B cell (primary cell): ENCODE results near the gene SPRY1. TPM values are rescaled to one million over a fixed set of nuclear protein-coding genes. Genes with fewer than 3 reads are reported as not detected.

Source experiments
- ATAC-seq: fragments of 200-7000 bp; cut with Tn5 transposase; one replicate; pipeline ENCODE4 v1.10.0; 2021; ENCODE audit warnings: low read depth, mild to moderate bottlenecking, moderate number of reproducible peaks, moderate library complexity
- CTCF ChIA-PET: fragments of 350-600 bp; sonication (Branson Sonifier 250); formaldehyde crosslinking; loops from one replicate; lab custom pipeline; 2021; ENCODE audit warnings: antibody characterized with exemption, inconsistent platforms; lab: Charles Lee
- POLR2A ChIA-PET: fragments of 350-600 bp; sonication (Branson Sonifier 250); formaldehyde crosslinking; loops from one replicate; lab custom pipeline; 2021; ENCODE audit warnings: antibody characterized with exemption; lab: Charles Lee
- DNase-seq: peaks from one replicate; pipeline ENCODE4 v3.0.0; 2013
- H2AFZ ChIP-seq: 2 replicates; pipeline ENCODE4 v1.6.1; 2012; ENCODE audit warnings: mild to moderate bottlenecking, low read depth, low read length; ENCODE audit not compliant: insufficient read depth, poor library complexity, severe bottlenecking
- H3K27ac ChIP-seq, 2 donors: 1 replicate in 1 of 2; 2 replicates in 1 of 2; pipeline ENCODE4 v1.5.1; 2012 to 2013; ENCODE audit warnings: low read length in 2 of 2, mild to moderate bottlenecking in 2 of 2, moderate library complexity in 1 of 2
- H3K27me3 ChIP-seq, 4 experiments: fragments of 200-600 bp in 1 of 4; sonication (generic) in 1 of 4; replicated peaks in 1 of 4; 1 replicate in 2 of 4; 2 replicates in 2 of 4; pipeline versions ENCODE4 v1.6.1 to v1.7.0; 2013 to 2016; ENCODE audit warnings: low read length in 3 of 4, mild to moderate bottlenecking in 2 of 4, mixed read lengths in 1 of 4, moderate library complexity in 1 of 4; ENCODE audit not compliant: insufficient read depth in 4 of 4, control insufficient read depth in 3 of 4; ENCODE audit errors: control extremely low read depth in 1 of 4
- H3K36me3 ChIP-seq, 2 experiments: replicated peaks in 1 of 2; 1 replicate in 1 of 2; 2 replicates in 1 of 2; pipeline versions ENCODE4 v1.6.1 to v1.7.1; 2013; ENCODE audit warnings: low read length in 1 of 2; ENCODE audit not compliant: insufficient read depth in 2 of 2, control insufficient read depth in 1 of 2; ENCODE audit errors: control extremely low read depth in 1 of 2, extremely low read depth in 1 of 2
- H3K4me1 ChIP-seq, 2 donors: fragments of 200-600 bp in 1 of 2; sonication (generic) in 1 of 2; 1 replicate in 1 of 2; 2 replicates in 1 of 2; pipeline versions ENCODE4 v1.5.1 to v1.6.1; 2013 to 2017; ENCODE audit warnings: low read length in 2 of 2; ENCODE audit not compliant: control insufficient read depth in 2 of 2, insufficient read depth in 2 of 2
- H3K4me2 ChIP-seq: replicated peaks from 2 replicates; pipeline ENCODE3; 2012; ENCODE audit warnings: mild to moderate bottlenecking, low read depth, low read length; ENCODE audit not compliant: poor library complexity, severe bottlenecking
- H3K4me3 ChIP-seq, 5 experiments: fragments of 200-600 bp in 1 of 5; sonication (generic) in 1 of 5; 1 replicate in 3 of 5; 2 replicates in 2 of 5; pipeline versions ENCODE4 v1.5.1 to v1.7.0; 2011 to 2016; ENCODE audit warnings: low read length in 4 of 5, mild to moderate bottlenecking in 4 of 5, low read depth in 2 of 5, control low read depth in 1 of 5, moderate library complexity in 1 of 5; ENCODE audit not compliant: insufficient read depth in 1 of 5; ENCODE audit errors: control extremely low read depth in 1 of 5, extremely low read depth in 1 of 5
- H3K79me2 ChIP-seq: fragments of 200-600 bp; sonication (generic); one replicate; pipeline ENCODE4 v1.6.0; 2016; ENCODE audit warnings: low read length; ENCODE audit not compliant: control insufficient read depth, insufficient read depth
- H3K9ac ChIP-seq: fragments of 200-600 bp; sonication (generic); 2 replicates; pipeline ENCODE4 v1.6.1; 2017; ENCODE audit warnings: mild to moderate bottlenecking, low read length, moderate library complexity
- H3K9me3 ChIP-seq, 3 donors: one replicate each; pipeline versions ENCODE4 v1.6.1 to v1.7.1; 2013; ENCODE audit warnings: low read length in 2 of 3; ENCODE audit not compliant: control insufficient read depth in 2 of 3, insufficient read depth in 1 of 3; ENCODE audit errors: control extremely low read depth in 1 of 3
- H4K20me1 ChIP-seq: 2 replicates; pipeline ENCODE4 v1.6.0; 2012; ENCODE audit warnings: mild to moderate bottlenecking, low read length; ENCODE audit not compliant: insufficient read depth, control insufficient read depth, poor library complexity, severe bottlenecking
- H3K27ac Mint-ChIP-seq: one replicate; pipeline ENCODE4 v1.8.0; 2021; ENCODE audit warnings: mixed read lengths
- H3K27me3 Mint-ChIP-seq: one replicate; pipeline ENCODE4 v1.8.0; 2021; ENCODE audit warnings: mixed read lengths
- H3K4me1 Mint-ChIP-seq: one replicate; pipeline ENCODE4 v1.8.0; 2021; ENCODE audit warnings: mixed read lengths
- H3K4me3 Mint-ChIP-seq: one replicate; pipeline ENCODE4 v1.8.0; 2021; ENCODE audit warnings: mixed read lengths
- H3K9me3 Mint-ChIP-seq: one replicate; pipeline ENCODE4 v1.8.0; 2022; ENCODE audit warnings: mixed read lengths; ENCODE audit not compliant: insufficient read depth
- EZH2 ChIP-seq: IDR thresholded peaks from 2 replicates; pipeline ENCODE4 v1.6.1; 2012; ENCODE audit warnings: borderline replicate concordance, low read depth, mild to moderate bottlenecking, moderate library complexity, low read length; ENCODE audit not compliant: insufficient read depth, poor library complexity, severe bottlenecking
- WGBS: methylation state at CpG from one replicate; pipeline ENCODE4 v1.1.5; 2013; ENCODE audit warnings: missing lambda C conversion rate; ENCODE audit not compliant: insufficient coverage; 5-methylcytosine and 5-hydroxymethylcytosine counted together
- intact Hi-C: fragments of 100-400 bp; cut with micrococcal nuclease; formaldehyde crosslinking; loops from one replicate; pipeline ENCODE4 v1.10.0; 2022
- polyA plus RNA-seq: library from polyadenylated mRNA; depleted of rRNA; stranded (reverse); fragments of >200 nt; gene quantifications from 2 replicates; pipeline ENCODE4 v1.2.3, GENCODE V29; 2012
- total RNA-seq, 2 donors: library from RNA; stranded (reverse); fragments of 120-200 nt in 1 of 2; gene quantifications; 1 replicate in 1 of 2; 2 replicates in 1 of 2; pipeline versions ENCODE4 v1.2.3 to v1.2.4, GENCODE V29; 2013 to 2022
- TF ChIP-seq, protein P1 (sequence below): fragments of 200-600 bp; IDR thresholded peaks from one replicate; pipeline ENCODE4 v1.8.0; 2022; ENCODE audit warnings: antibody characterized with exemption, mild to moderate bottlenecking

The SPRY1 gene
- total and polyA plus RNA-seq, 2 donors (not counting 1 experiment from before 2014, with no cell fraction given): 4.7 to 6.9 TPM

DNA sequence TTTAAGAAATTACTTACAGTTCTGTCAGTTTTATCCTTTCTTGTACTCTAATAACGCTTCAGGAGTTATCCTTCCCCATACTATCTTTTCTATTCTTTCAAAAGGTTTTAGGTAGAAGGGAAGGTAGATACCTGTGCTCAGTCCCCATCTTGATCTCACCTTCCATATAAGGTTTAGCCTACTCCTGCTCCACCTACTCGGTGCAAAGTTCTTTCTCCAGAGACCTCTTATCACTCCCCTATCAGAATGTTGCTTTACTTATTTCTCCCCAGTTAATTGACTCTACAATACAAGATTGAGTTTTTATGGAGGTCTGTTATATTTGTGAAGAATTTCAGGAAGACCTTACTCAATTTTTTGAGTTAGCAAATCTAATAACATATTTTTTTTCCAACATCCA is 33.9 kb downstream of the SPRY1 start:
- DNase-seq (no peak), ATAC-seq (no peak)
- H3K4me2 ChIP-seq: no peak overlapping the region
- H3K27ac ChIP-seq: no peak overlapping the region
- no peak overlapping the region for H2AFZ ChIP-seq
- ChIA-PET CTCF (no interaction called here), POLR2A (no interaction called here)
- H3K36me3 ChIP-seq: no peaks in the 10 kb centered on the region
- TF ChIP-seq, protein P1, sequence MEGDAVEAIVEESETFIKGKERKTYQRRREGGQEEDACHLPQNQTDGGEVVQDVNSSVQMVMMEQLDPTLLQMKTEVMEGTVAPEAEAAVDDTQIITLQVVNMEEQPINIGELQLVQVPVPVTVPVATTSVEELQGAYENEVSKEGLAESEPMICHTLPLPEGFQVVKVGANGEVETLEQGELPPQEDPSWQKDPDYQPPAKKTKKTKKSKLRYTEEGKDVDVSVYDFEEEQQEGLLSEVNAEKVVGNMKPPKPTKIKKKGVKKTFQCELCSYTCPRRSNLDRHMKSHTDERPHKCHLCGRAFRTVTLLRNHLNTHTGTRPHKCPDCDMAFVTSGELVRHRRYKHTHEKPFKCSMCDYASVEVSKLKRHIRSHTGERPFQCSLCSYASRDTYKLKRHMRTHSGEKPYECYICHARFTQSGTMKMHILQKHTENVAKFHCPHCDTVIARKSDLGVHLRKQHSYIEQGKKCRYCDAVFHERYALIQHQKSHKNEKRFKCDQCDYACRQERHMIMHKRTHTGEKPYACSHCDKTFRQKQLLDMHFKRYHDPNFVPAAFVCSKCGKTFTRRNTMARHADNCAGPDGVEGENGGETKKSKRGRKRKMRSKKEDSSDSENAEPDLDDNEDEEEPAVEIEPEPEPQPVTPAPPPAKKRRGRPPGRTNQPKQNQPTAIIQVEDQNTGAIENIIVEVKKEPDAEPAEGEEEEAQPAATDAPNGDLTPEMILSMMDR: no peak
- TF ChIP-seq EZH2: no peak
- no peak overlapping the region for H3K9ac ChIP-seq
- no peak overlapping the region for H3K27ac Mint-ChIP-seq
- no peaks in the 10 kb centered on the region for H3K27me3 ChIP-seq
- no peak overlapping the region for H3K4me3 ChIP-seq
- intact Hi-C loops: no loop called here
- no peaks in the 10 kb centered on the region for H3K27me3 Mint-ChIP-seq
- WGBS: no CpG with 5 or more reads among the region's 2 CpGs
- H3K9me3 ChIP-seq: peaks cover 0 to 16% (median 5%) of the 10 kb centered on the region in 3 donors
- no peaks in the 10 kb centered on the region for H3K4me1 ChIP-seq
- H3K9me3 Mint-ChIP-seq: peaks cover 6% of the 10 kb centered on the region
- no peaks in the 10 kb centered on the region for H4K20me1 ChIP-seq
- H3K4me3 Mint-ChIP-seq: no peak overlapping the region
- peaks cover under 1% of the 10 kb centered on the region for H3K4me1 Mint-ChIP-seq
- no peaks in the 10 kb centered on the region for H3K79me2 ChIP-seq

DNA sequence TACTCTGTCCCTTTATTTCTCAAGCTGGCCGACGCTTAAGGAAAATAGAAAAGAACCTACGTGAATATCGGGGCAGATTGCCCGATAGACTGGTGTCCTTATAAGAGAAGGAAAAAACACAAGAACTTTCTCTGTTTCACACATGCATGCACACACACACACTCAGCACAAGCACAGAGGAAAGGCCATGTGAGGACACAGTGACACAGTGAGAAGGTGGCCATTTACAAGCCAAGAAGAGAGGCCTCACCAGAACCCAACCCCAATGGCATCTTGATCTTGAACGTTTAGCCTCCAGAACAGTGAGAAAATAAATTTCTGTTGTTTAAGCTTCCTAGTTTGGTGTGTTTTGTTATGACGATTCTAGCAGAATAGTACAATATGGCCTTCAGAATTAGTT is 37.0 kb downstream of the SPRY1 start:
- Histone ChIP-seq H2AFZ (no peak overlapping the region), H3K36me3 (no peaks in the 10 kb centered on the region), H4K20me1 (no peaks in the 10 kb centered on the region), H3K9me3 (peaks cover 0 to 16% (median 0%) of the 10 kb centered on the region in 3 donors), H3K9ac (no peak overlapping the region), H3K27ac (no peak overlapping the region), H3K79me2 (no peaks in the 10 kb centered on the region), H3K4me3 (no peak overlapping the region), H3K4me1 (no peaks in the 10 kb centered on the region), H3K4me2 (no peak overlapping the region), H3K27me3 (no peaks in the 10 kb centered on the region)
- ChIA-PET POLR2A (no interaction called here), CTCF (interaction anchor here (1.4 kb wide), 1 partner anchor 131 kb away, joined by 3 read pairs; no protein-coding TSS in a partner anchor)
- no peak overlapping the region for H3K27ac Mint-ChIP-seq
- H3K4me3 Mint-ChIP-seq: no peak overlapping the region
- TF ChIP-seq, protein P1: no peak
- TF ChIP-seq EZH2: no peak
- no peaks in the 10 kb centered on the region for H3K9me3 Mint-ChIP-seq
- no CpG with 5 or more reads among the region's 7 CpGs for WGBS
- intact Hi-C loops: no loop called here
- no peaks in the 10 kb centered on the region for H3K27me3 Mint-ChIP-seq
- no peak for ATAC-seq
- no peak for DNase-seq
- no peaks in the 10 kb centered on the region for H3K4me1 Mint-ChIP-seq
